Measurements from ENCODE around the gene LRRC8B. TPM values are rescaled to one million over a fixed set of nuclear protein-coding genes. Genes with fewer than 3 reads are reported as not detected.
"Not testable (repeated sequence)": the region's sequence is repeated elsewhere in the genome, so short reads cannot be mapped to it uniquely, and the experiment has no call there.

Gene LRRC8B
- total RNA-seq, 1 experiment from 2014 or later = 9.2 TPM

DNA sequence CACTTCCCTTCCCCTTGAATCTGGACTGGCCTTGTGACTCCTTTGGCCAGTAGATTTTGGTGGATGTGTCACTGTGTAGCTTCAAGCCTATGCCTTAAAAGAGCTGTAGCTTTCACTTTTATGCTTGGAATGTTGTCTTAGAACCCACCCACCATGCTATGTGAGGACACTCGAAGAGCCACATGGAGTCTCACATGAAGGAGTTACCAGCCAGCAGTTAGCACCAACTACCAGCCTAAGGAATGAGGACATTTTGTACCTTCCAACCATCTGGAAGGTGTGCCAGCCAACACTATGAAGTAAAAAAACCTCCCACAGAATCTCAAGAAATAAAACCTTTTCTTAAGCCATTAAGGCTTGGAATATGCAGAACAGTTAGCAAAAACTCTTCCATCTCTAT is 50.6 kb downstream of the LRRC8B start:
- DNase-seq = no peak
- no peak overlapping the region for H3K27ac ChIP-seq

DNA sequence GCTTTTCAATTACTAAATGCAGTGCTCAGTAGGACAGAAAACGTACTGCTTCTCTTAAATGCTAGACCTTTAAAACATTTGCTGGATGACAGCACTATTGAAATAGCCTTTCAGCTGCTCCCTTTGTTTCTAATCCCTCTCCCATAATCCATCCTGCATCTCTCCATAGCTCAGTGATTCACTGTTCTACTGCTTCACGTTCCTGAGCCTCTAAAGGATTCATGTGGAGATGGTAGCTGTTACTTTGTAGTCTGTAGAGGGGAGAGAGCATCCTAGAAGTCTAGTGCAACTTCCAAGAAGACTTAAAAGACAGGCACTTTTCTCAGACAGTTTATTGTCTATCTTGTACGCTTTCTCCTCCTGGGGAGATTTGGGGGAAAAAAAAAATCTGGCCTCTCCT is 51.4 kb downstream of the LRRC8B start:
- peak in 1 of 2 experiments; percentile 25 for DNase-seq
- H3K4me1 ChIP-seq = no peaks in the 10 kb centered on the region
- no peaks in the 10 kb centered on the region for H3K36me3 ChIP-seq
- no peaks in the 10 kb centered on the region for H3K27me3 ChIP-seq
- H3K4me3 ChIP-seq = no peak overlapping the region
- no peaks in the 10 kb centered on the region; the same call in 1 of the 2 replicates for H3K9me3 ChIP-seq (replicated peaks)
- no peak overlapping the region for H3K27ac ChIP-seq

More for the DNA sequence above, 50.6 kb downstream of the LRRC8B start:
- Histone ChIP-seq H3K4me3 (no peak overlapping the region), H3K4me1 (no peaks in the 10 kb centered on the region), H3K9me3 (replicated peaks) (no peaks in the 10 kb centered on the region; the same call in 1 of the 2 replicates), H3K36me3 (no peaks in the 10 kb centered on the region; the same call in 1 of the 2 replicates), H3K27me3 (no peaks in the 10 kb centered on the region)

DNA sequence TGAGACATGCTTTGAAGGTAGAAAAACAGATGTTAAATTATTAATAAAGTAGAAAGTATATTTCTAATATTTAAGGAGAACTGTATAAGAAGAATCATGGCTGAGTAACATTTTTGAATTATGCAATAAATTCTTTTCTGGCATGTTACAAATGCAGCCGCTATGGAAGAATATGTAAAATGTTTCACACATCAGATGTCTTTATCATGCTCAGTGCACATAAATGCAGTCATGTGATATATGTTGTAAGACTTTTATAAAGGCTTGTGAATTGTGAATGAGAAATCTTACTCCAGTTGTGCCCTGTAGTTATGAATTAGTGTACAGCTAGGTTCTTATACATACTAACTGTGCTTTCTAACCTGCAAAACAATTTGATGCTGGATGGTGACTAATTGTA is 53.5 kb downstream of the LRRC8B start:
- no peak for DNase-seq
- H3K36me3 ChIP-seq = no peaks in the 10 kb centered on the region
- no peak overlapping the region for H3K4me3 ChIP-seq

DNA sequence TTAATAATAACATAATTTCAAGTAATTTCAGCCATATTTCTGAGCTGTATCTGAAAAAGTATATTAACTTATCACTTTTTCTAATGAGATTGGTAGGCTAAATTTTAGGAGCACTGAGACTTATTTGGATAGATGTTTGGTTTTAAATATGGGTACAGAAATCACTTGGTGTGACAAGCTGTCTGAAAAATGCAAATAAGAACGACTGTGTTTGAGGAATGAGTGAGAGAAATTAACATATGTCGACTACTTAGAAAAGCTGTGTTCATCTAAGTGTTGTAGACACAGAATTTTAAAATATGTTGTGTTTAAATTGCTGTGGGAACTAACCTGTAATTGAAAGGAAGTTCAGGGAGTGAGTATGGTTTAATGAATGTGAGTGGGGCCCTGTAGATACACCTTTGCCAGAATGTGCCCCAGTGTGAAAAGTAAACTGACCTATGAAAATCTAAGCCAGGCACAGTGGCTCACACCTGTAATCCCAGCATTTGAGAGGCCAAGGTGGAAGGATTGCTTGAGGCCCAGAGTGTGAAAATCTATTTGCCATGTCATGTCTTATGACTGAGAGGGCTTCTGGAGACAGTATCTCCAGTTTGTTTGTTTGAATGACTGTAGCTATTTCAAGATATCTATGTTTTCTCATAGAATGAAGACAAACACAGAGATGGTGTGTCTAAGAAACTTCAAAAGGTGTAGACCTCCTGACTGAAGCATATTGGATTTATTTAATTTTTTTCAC is 54.5 kb downstream of the LRRC8B start:
- no peaks in the 10 kb centered on the region for H3K4me1 ChIP-seq
- H3K9me3 ChIP-seq (replicated peaks) = no peaks in the 10 kb centered on the region; the same call in 1 of the 2 replicates
- DNase-seq = no peak
- no peaks in the 10 kb centered on the region for H3K27me3 ChIP-seq
- no peaks in the 10 kb centered on the region for H3K36me3 ChIP-seq
- H3K4me3 ChIP-seq = no peak overlapping the region
- no peak overlapping the region for H3K27ac ChIP-seq

More for the DNA sequence above, 53.5 kb downstream of the LRRC8B start:
- Histone ChIP-seq H3K27ac (no peak overlapping the region), H3K27me3 (no peaks in the 10 kb centered on the region), H3K9me3 (replicated peaks) (no peaks in the 10 kb centered on the region; the same call in 1 of the 2 replicates), H3K4me1 (no peaks in the 10 kb centered on the region)

DNA sequence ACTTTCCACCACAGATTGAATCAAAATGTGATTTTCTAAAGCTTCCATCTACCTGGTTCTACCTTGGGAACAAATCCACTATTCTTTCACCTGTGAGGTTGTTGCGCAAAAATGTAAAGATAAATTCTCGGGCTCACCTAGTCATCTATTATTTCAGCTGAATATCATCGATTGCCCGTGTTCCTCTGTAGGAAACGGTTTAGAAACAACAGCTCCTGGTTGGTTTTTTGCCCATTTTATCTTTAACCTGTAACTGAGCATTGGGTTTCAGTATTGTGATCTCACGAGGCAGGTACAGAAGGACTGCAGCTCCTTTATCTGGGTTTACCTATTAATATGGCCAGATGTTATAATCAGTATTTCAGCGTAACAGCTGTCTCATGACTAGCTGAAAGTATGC is 55.4 kb downstream of the LRRC8B start:
- Histone ChIP-seq H3K36me3 (peaks cover 1% of the 10 kb centered on the region; the same call in 1 of the 2 replicates), H3K27ac (no peak overlapping the region), H3K4me1 (no peaks in the 10 kb centered on the region), H3K9me3 (replicated peaks) (no peaks in the 10 kb centered on the region; the same call in 1 of the 2 replicates), H3K27me3 (no peaks in the 10 kb centered on the region), H3K4me3 (no peak overlapping the region)
- no peak for DNase-seq

DNA sequence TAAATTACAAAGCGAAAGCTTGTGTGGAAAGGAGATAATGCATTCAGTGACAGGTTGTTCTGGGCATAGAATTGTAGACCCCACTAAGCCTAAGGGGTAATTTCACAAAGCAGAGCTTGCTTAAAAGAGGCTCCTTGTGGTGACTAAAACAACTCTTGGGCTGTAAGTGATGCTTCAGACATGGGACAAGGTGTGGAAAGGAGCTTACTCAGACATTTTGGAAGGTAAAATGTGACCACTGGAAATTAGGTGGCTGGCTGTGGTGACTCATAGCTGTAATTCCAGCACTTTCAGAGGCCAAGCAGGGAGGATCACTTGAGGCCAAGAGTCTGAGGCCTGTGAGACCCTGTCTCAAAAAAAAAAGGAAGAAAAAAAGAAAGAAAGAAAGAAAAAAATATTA is 57.2 kb downstream of the LRRC8B start:
- H3K36me3 ChIP-seq = peaks cover 3% of the 10 kb centered on the region; the same call in 1 of the 2 replicates
- no peak overlapping the region for H3K27ac ChIP-seq
- H3K4me1 ChIP-seq = no peaks in the 10 kb centered on the region
- no peaks in the 10 kb centered on the region; the same call in 1 of the 2 replicates for H3K9me3 ChIP-seq (replicated peaks)
- no peaks in the 10 kb centered on the region for H3K27me3 ChIP-seq
- DNase-seq = no peak
- H3K4me3 ChIP-seq = no peak overlapping the region

DNA sequence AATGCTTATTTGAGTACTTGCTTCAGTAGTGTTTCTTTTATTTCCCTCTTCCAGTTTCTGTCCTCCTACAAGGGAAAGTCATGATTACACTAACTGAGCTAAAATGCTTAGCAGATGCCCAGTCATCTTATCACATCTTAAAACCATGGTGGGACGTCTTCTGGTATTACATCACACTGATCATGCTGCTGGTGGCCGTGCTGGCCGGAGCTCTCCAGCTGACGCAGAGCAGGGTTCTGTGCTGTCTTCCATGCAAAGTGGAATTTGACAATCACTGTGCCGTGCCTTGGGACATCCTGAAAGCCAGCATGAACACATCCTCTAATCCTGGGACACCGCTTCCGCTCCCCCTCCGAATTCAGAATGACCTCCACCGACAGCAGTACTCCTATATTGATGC is 57.9 kb downstream of the LRRC8B start:
- DNase-seq = no peak
- Histone ChIP-seq H3K27ac (no peak overlapping the region), H3K36me3 (peaks cover 3% of the 10 kb centered on the region; the same call in 1 of the 2 replicates), H3K9me3 (replicated peaks) (no peaks in the 10 kb centered on the region; the same call in 1 of the 2 replicates), H3K27me3 (no peaks in the 10 kb centered on the region), H3K4me3 (no peak overlapping the region), H3K4me1 (no peaks in the 10 kb centered on the region)

DNA sequence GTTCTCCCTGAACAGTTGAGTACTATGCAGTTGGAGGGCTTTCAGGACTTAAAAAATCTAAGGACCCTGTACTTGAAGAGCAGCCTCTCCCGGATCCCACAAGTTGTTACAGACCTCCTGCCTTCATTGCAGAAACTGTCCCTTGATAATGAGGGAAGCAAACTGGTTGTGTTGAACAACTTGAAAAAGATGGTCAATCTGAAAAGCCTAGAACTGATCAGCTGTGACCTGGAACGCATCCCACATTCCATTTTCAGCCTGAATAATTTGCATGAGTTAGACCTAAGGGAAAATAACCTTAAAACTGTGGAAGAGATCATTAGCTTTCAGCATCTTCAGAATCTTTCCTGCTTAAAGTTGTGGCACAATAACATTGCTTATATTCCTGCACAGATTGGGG is 59.6 kb downstream of the LRRC8B start:
- H3K36me3 ChIP-seq = peaks cover 3% of the 10 kb centered on the region; the same call in 1 of the 2 replicates
- H3K9me3 ChIP-seq (replicated peaks) = no peaks in the 10 kb centered on the region
- H3K27me3 ChIP-seq = no peaks in the 10 kb centered on the region
- H3K27ac ChIP-seq = no peak overlapping the region
- H3K4me1 ChIP-seq = no peaks in the 10 kb centered on the region
- no peak overlapping the region for H3K4me3 ChIP-seq
- no peak for DNase-seq

DNA sequence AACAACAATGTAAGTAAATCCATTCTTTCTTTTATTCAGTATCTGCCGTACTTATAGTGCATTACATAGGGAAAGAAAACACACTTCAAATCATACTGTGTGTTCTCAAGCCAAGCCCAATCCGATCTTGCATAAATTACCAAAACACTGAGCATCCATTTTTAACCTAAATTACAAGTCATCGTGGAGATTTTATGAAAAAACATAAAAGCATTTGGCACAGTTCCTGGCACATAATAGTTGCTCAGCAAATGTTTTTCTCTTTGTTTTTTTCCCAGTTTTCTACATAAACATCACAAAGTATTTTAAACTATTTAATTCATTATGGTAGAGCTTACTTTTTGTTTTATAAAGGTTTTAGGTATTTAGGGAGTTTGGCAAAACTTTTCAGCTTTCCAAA is 60.2 kb downstream of the LRRC8B start:
- no peak for DNase-seq
- Histone ChIP-seq H3K27ac (no peak overlapping the region), H3K9me3 (replicated peaks) (no peaks in the 10 kb centered on the region), H3K4me1 (no peaks in the 10 kb centered on the region), H3K36me3 (peaks cover 3% of the 10 kb centered on the region; the same call in 1 of the 2 replicates), H3K4me3 (no peak overlapping the region), H3K27me3 (no peaks in the 10 kb centered on the region)

DNA sequence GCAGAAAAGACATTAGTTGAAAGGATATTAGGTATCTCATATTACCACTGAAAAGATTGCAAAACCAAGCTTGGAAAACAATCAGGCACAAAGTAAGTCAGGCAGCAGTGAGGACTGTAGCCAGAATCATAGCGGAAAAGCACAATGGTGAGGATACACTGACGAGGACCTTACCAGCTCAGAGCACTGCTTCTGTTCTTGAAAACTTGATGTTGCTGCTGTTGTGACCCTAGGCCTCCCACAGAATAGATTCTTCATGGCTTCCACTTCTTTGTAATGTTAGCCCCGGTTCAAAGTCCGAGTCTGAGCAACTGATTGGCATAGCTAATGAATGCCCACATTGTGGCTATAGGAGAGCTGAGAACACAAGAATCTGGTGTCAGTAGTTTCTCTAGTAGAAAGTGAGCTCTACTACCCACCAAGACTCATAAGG is 63.1 kb downstream of the LRRC8B start:
- DNase-seq = no peak
- H3K27ac ChIP-seq = no peak overlapping the region
- H3K36me3 ChIP-seq = peaks cover 3% of the 10 kb centered on the region; the same call in 1 of the 2 replicates
- H3K9me3 ChIP-seq (replicated peaks) = no peaks in the 10 kb centered on the region
- H3K27me3 ChIP-seq = no peaks in the 10 kb centered on the region
- no peaks in the 10 kb centered on the region for H3K4me1 ChIP-seq
- no peak overlapping the region for H3K4me3 ChIP-seq

DNA sequence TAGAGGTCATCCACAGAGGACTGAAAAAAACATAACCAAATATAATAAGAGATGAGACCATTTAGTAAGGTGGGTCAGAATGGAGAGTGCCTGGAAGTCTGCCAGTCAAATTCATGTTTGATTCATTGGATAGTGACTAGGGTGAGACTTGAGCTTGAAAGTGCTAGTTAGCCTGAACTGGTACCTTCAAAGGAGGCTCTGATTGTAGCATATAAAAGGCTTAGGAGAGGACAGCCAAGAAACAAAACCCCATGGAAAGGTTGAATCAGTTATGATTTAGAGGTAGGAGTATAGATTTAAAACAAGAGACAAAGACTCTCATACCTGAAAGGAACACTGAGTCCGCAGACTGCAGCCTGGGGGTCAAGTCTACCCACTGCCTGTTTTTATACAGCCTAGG is 63.9 kb downstream of the LRRC8B start:
- H3K27me3 ChIP-seq = no peaks in the 10 kb centered on the region
- no peak for DNase-seq
- no peak overlapping the region for H3K27ac ChIP-seq
- no peak overlapping the region for H3K4me3 ChIP-seq
- peaks cover 3% of the 10 kb centered on the region; the same call in 1 of the 2 replicates for H3K36me3 ChIP-seq
- H3K9me3 ChIP-seq (replicated peaks) = no peaks in the 10 kb centered on the region
- H3K4me1 ChIP-seq = no peaks in the 10 kb centered on the region

DNA sequence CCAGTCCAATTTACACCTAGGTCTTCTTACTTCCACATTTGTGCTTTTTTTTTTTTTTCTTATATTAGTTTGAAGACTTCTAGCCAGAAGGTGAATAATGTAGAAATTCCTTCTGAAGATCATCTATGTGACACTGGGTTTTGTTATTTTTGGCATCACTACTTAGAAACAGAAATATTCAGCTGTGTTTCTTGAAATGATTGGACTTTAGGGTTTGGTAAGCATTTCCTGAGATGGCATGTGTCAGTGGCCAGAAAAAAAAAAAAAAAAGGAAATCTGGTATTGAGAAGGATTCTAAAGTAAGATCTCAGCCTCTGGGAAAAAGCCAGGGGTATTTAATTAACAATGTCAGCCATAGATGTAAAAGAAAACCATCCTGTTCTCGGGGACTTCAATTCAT is 64.9 kb downstream of the LRRC8B start:
- H3K36me3 ChIP-seq = peaks cover 3% of the 10 kb centered on the region; the same call in 1 of the 2 replicates
- no peak for DNase-seq
- H3K27ac ChIP-seq = no peak overlapping the region
- H3K4me3 ChIP-seq = no peak overlapping the region
- H3K27me3 ChIP-seq = no peaks in the 10 kb centered on the region
- no peaks in the 10 kb centered on the region for H3K4me1 ChIP-seq
- no peaks in the 10 kb centered on the region for H3K9me3 ChIP-seq (replicated peaks)

DNA sequence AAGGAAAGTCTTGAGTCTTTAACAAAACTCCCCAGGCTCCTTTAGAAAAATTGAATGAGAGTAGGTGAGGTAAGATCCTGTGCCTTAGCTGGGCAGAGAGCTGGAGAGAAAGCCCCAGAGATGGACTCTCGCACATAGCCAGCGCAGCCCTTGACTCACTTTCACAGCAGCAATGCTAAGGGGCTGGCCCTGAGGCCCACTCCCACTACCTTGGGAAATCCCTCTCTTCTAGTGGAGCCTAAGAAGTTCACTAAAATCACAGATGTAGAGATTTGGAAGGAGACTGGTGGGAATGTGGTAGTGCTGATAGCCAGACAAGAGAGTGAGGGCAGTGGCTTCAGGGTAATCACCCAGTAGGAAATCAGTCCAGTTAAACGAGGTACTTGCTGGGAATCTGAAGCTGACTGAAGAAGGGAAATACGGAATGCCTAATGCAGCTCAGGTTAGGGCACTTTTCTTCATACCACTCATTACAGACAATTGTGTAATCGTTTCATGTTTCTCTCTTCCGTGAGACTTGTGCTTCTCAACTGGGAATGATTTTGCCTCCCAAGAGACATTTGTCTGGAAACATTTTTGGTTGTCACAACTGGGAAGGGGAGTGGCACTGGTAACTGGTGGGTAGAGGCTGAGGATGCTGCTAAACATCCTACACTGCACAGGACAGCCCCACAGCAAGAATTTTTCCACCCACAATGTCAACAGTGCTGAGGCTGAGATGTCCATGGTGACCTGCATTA is 65.9 kb downstream of the LRRC8B start:
- H3K9me3 ChIP-seq (replicated peaks) = no peaks in the 10 kb centered on the region
- H3K4me3 ChIP-seq = no peak overlapping the region
- H3K27ac ChIP-seq = no peak overlapping the region
- H3K27me3 ChIP-seq = no peaks in the 10 kb centered on the region
- no peaks in the 10 kb centered on the region for H3K4me1 ChIP-seq
- H3K36me3 ChIP-seq = no peaks in the 10 kb centered on the region
- no peak for DNase-seq

DNA sequence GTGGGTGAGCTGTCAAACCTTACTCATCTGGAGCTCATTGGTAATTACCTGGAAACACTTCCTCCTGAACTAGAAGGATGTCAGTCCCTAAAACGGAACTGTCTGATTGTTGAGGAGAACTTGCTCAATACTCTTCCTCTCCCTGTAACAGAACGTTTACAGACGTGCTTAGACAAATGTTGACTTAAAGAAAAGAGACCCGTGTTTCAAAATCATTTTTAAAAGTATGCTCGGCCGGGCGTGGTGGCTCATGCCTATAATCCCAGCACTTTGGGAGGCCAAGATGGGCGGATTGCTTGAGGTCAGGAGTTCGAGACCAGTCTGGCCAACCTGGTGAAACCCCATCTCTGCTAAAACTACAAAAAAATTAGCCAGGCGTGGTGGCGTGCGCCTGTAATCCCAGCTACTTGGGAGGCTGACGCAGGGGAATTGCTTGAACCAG is 68.3 kb downstream of the LRRC8B start:
- H3K27me3 ChIP-seq; H3K36me3 ChIP-seq; H3K9me3 ChIP-seq (replicated peaks); H3K27ac ChIP-seq; DNase-seq; H3K4me3 ChIP-seq; H3K4me1 ChIP-seq: not testable (repeated sequence)

DNA sequence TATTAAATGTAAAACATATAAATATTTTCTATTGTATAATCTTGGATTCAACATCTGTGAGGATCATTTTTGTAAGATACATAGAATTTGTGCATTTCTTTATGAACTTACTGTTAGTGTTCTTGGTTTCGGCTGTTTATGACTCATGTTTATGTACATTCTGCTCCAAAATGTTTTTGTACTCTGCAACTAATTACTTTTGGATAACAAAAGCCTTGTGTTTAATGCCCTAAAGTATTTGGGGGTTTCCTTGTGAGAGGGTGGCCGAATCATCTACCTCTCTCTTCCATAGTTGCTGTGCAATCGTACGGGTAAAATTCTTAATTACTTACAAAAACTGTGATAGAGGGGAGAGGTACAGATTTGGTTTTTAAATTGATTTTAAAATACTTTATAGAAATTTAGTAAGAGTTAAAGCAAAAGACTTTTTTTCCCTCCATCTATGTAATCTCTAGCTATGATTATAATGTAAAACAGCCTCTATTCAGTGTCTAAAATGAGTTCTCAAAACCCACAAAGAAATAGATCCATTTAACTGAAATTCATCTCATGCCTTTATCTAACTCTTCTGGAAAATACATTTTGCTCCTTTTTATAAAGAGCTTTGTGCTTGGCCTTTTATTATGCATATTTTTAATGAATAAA is 69.6 kb downstream of the LRRC8B start:
- H3K27me3 ChIP-seq = no peaks in the 10 kb centered on the region
- H3K9me3 ChIP-seq (replicated peaks) = no peaks in the 10 kb centered on the region
- H3K4me1 ChIP-seq = no peaks in the 10 kb centered on the region
- H3K36me3 ChIP-seq = no peaks in the 10 kb centered on the region
- no peak overlapping the region for H3K27ac ChIP-seq
- H3K4me3 ChIP-seq = no peak overlapping the region
- no peak for DNase-seq

Measured in SJCRH30 (cell line).